Uterus (tissue), 4 donors: ENCODE measurements around the gene EVI2A. TPM values are rescaled to one million over a fixed set of nuclear protein-coding genes. Genes with fewer than 3 reads are reported as not detected.

Experiments used
- DNase-seq, 2 donors: peaks; one replicate each; pipeline ENCODE4 v3.0.0-alpha.2; 2019 to 2020
- H3K27ac ChIP-seq, 2 donors: fragments of 200-600 bp; sonication (generic); 1 replicate in 1 of 2; 2 replicates in 1 of 2; pipeline ENCODE4 v1.5.1; 2016 to 2018
- H3K27me3 ChIP-seq, 2 donors: fragments of 200-600 bp; sonication (generic); one replicate each; pipeline ENCODE4 v1.5.1; 2018 to 2019; ENCODE audit warnings: control low read depth in 1 of 2
- H3K36me3 ChIP-seq, 2 donors: fragments of 200-600 bp; sonication (generic); one replicate each; pipeline ENCODE4 v1.5.1; 2019; ENCODE audit warnings: control low read depth in 1 of 2
- H3K4me1 ChIP-seq, 2 donors: fragments of 200-600 bp; sonication (generic); one replicate each; pipeline ENCODE4 v1.5.1; 2018 to 2019; ENCODE audit warnings: control low read depth in 1 of 2
- H3K4me3 ChIP-seq, 2 donors: fragments of 200-600 bp; sonication (generic); 1 replicate in 1 of 2; 2 replicates in 1 of 2; pipeline ENCODE4 v1.5.1; 2018 to 2019; ENCODE audit warnings: mild to moderate bottlenecking in 1 of 2
- H3K9me3 ChIP-seq, 2 donors: fragments of 200-600 bp; sonication (generic); one replicate each; pipeline ENCODE4 v1.5.1; 2019; ENCODE audit warnings: control low read depth in 1 of 2
- CTCF ChIP-seq, 4 experiments: fragments of 200-600 bp in 2 of 4; fragments of 450-650 bp in 2 of 4; sonication (generic) in 2 of 4; IDR thresholded peaks; one replicate each; pipeline ENCODE4 v1.5.1; 2016 to 2019; ENCODE audit warnings: antibody characterized with exemption in 4 of 4, mild to moderate bottlenecking in 2 of 4, moderate library complexity in 1 of 4
- POLR2A ChIP-seq, 2 donors: fragments of 450-650 bp; IDR thresholded peaks; one replicate each; pipeline ENCODE4 v1.6.1; 2016; ENCODE audit warnings: antibody characterized with exemption in 2 of 2, mild to moderate bottlenecking in 1 of 2, moderate library complexity in 1 of 2
- intact Hi-C: fragments of 100-400 bp; cut with DNase I; formaldehyde crosslinking; loops from one replicate; pipeline ENCODE4 v1.15.1; 2023; ENCODE audit warnings: low total_unique reads
- total RNA-seq, 4 donors: library from RNA; depleted of rRNA in 3 of 4; stranded (reverse); fragments of >200 nt in 3 of 4; gene quantifications; one replicate each; pipeline versions ENCODE4 v1.1.0 to v1.2.4, GENCODE V29; 2014 to 2023
- donor health status: DM: yes; HTN: yes; CAD: no.

EVI2A gene
- total RNA-seq, 4 donors from 2014 or later: 2.0 to 17.9 (median 7.2) TPM

DNA sequence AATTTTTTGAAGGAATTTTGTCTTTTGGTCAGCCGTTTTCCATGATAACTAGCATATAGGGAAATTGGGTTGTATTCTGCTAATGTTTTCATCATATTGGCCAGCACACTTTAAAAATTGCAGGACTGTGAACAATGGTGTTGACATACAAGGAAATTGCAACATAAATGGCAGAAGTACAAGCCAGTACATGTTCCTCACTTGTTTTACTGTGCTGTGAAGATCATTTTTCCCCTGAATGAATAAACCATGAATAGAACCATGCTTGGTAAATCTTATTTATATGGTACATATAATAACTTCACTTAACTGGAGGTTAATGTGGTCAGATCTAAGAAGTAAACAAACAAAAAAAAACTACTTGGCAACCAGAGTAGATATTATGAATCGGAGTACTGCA lies 47.2 kb downstream of the EVI2A start:
- DNase-seq: no peak
- Histone ChIP-seq H3K27ac (peak overlapping the region in 1 of 2 donors; percentile 31), H3K36me3 (no peaks in the 10 kb centered on the region), H3K4me3 (no peak overlapping the region), H3K4me1 (no peaks in the 10 kb centered on the region), H3K27me3 (no peaks in the 10 kb centered on the region), H3K9me3 (no peaks in the 10 kb centered on the region)
- TF ChIP-seq POLR2A (IDR thresholded peaks at IDR 0.05) (no peak), CTCF (IDR thresholded peaks at IDR 0.05) (no peak)
- intact Hi-C loops: no loop called here

GRCh38 chr17:31273516-31273915 lies 47.9 kb downstream of the EVI2A start:
- intact Hi-C loops: no loop called here
- Histone ChIP-seq H3K36me3 (no peaks in the 10 kb centered on the region), H3K4me3 (no peak overlapping the region), H3K9me3 (no peaks in the 10 kb centered on the region), H3K27me3 (no peaks in the 10 kb centered on the region), H3K27ac (peak overlapping the region in 1 of 2 donors; percentile 31), H3K4me1 (no peaks in the 10 kb centered on the region)
- no peak for TF ChIP-seq CTCF (IDR thresholded peaks at IDR 0.05)
- no peak for TF ChIP-seq POLR2A (IDR thresholded peaks at IDR 0.05)
- no peak for DNase-seq

- no peaks in the 10 kb centered on the region for H3K9me3 ChIP-seq
- H3K27me3 ChIP-seq: no peaks in the 10 kb centered on the region
- H3K36me3 ChIP-seq: no peaks in the 10 kb centered on the region
- no peak overlapping the region for H3K27ac ChIP-seq
- no peak overlapping the region for H3K4me3 ChIP-seq
- DNase-seq: no peak
- intact Hi-C loops: no loop called here
- TF ChIP-seq CTCF (IDR thresholded peaks at IDR 0.05) (no peak), POLR2A (IDR thresholded peaks at IDR 0.05) (no peak)
- no peaks in the 10 kb centered on the region for H3K4me1 ChIP-seq
Observed at GRCh38 chr17:31272803-31273202, 48.6 kb downstream of the EVI2A start.

DNA sequence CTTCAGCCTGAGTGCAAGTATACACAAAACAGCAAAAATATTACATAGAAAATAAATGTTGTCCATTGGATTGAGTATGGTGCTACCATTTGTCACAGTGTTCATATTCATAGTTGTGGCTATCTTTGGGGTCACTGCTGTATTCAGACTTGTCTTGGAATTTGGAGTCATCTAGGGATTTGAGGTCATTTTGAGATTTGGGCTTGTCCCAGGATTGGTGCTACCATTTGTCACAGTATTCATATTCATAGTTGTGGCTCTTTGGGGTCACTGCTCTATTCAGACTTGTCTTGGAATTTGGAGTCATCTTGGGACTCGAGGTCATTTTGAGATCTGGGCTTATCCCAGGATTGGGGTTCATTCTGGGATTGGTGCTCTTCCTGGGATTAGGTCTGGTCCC lies 49.2 kb downstream of the EVI2A start:
- DNase-seq: no peak
- TF ChIP-seq POLR2A (IDR thresholded peaks at IDR 0.05) (no peak), CTCF (IDR thresholded peaks at IDR 0.05) (no peak)
- intact Hi-C loops: no loop called here
- Histone ChIP-seq H3K27me3 (no peaks in the 10 kb centered on the region), H3K9me3 (no peaks in the 10 kb centered on the region), H3K4me1 (no peaks in the 10 kb centered on the region), H3K36me3 (no peaks in the 10 kb centered on the region), H3K27ac (no peak overlapping the region), H3K4me3 (no peak overlapping the region)

GRCh38 chr17:31269578-31269983 lies 51.8 kb downstream of the EVI2A start:
- H3K27me3 ChIP-seq: no peaks in the 10 kb centered on the region
- TF ChIP-seq CTCF (IDR thresholded peaks at IDR 0.05): no peak
- no peak for TF ChIP-seq POLR2A (IDR thresholded peaks at IDR 0.05)
- H3K36me3 ChIP-seq: no peaks in the 10 kb centered on the region
- no peak for DNase-seq
- intact Hi-C loops: no loop called here
- peak overlapping the region in 1 of 2 donors; percentile 50 for H3K27ac ChIP-seq
- no peak overlapping the region for H3K4me3 ChIP-seq
- H3K4me1 ChIP-seq: no peaks in the 10 kb centered on the region
- no peaks in the 10 kb centered on the region for H3K9me3 ChIP-seq
